Common myeloid progenitor, CD34-positive (primary cell): ENCODE results near the gene RSBN1.
A peak's percentile ranks its signal among the peaks of the same experiment; 100 is the strongest.

Experiments used
- CTCF ChIA-PET: fragments of 350-600 bp; sonication (Branson Sonifier 250); formaldehyde crosslinking; loops from one replicate; lab custom pipeline; 2021; ENCODE audit warnings: antibody characterized with exemption; lab: Charles Lee
- POLR2A ChIA-PET: fragments of 350-600 bp; sonication (Branson Sonifier 250); formaldehyde crosslinking; loops from one replicate; lab custom pipeline; 2021; ENCODE audit warnings: antibody characterized with exemption; lab: Charles Lee
- DNase-seq, 3 donors: peaks; one replicate each; pipeline versions ENCODE4 v3.0.0 to v3.0.0-alpha.2; 2013
- H3K27ac ChIP-seq, 2 experiments: 1 replicate in 1 of 2; 2 replicates in 1 of 2; pipeline ENCODE4 v1.7.0; 2013; ENCODE audit warnings: inconsistent platforms in 2 of 2, low read length in 2 of 2, mild to moderate bottlenecking in 2 of 2, low read depth in 1 of 2, moderate library complexity in 1 of 2; ENCODE audit not compliant: severe bottlenecking in 2 of 2, insufficient read depth in 1 of 2, poor library complexity in 1 of 2
- H3K27me3 ChIP-seq, 5 experiments: replicated peaks in 2 of 5; 1 replicate in 3 of 5; 2 replicates in 2 of 5; pipeline versions ENCODE4 v1.6.1 to v1.7.0; 2013; ENCODE audit warnings: low read length in 4 of 5, mild to moderate bottlenecking in 2 of 5, moderate library complexity in 2 of 5, inconsistent platforms in 1 of 5; ENCODE audit not compliant: insufficient read depth in 5 of 5, control insufficient read depth in 4 of 5
- H3K36me3 ChIP-seq, 4 experiments: 1 replicate in 2 of 4; 2 replicates in 2 of 4; pipeline versions ENCODE4 v1.6.1 to v1.7.0; 2013; ENCODE audit warnings: low read length in 3 of 4, control low read depth in 1 of 4, mild to moderate bottlenecking in 1 of 4; ENCODE audit not compliant: control insufficient read depth in 4 of 4, insufficient read depth in 4 of 4
- H3K4me1 ChIP-seq, 4 experiments: 1 replicate in 3 of 4; 2 replicates in 1 of 4; pipeline versions ENCODE4 v1.6.1 to v1.7.1; 2013; ENCODE audit warnings: low read length in 3 of 4, mild to moderate bottlenecking in 3 of 4, control low read depth in 1 of 4, inconsistent platforms in 1 of 4, moderate library complexity in 1 of 4; ENCODE audit not compliant: control insufficient read depth in 4 of 4, insufficient read depth in 4 of 4; ENCODE audit errors: control extremely low read depth in 1 of 4
- H3K4me3 ChIP-seq, 7 experiments: 1 replicate in 4 of 7; 2 replicates in 3 of 7; pipeline versions ENCODE4 v1.5.1 to v1.7.0; 2013; ENCODE audit warnings: mild to moderate bottlenecking in 7 of 7, low read length in 6 of 7, moderate library complexity in 6 of 7, inconsistent platforms in 2 of 7, low read depth in 2 of 7, control low read depth in 1 of 7; ENCODE audit not compliant: insufficient read depth in 4 of 7, control insufficient read depth in 1 of 7; ENCODE audit errors: extremely low read depth in 1 of 7
- H3K9me3 ChIP-seq, 5 experiments: 1 replicate in 4 of 5; 2 replicates in 1 of 5; pipeline versions ENCODE4 v1.6.1 to v1.7.1; 2013; ENCODE audit warnings: low read length in 4 of 5, mild to moderate bottlenecking in 2 of 5, inconsistent platforms in 1 of 5, low read depth in 1 of 5, moderate library complexity in 1 of 5; ENCODE audit not compliant: control insufficient read depth in 4 of 5, insufficient read depth in 2 of 5; ENCODE audit errors: control extremely low read depth in 1 of 5
- WGBS: methylation state at CpG from one replicate; pipeline ENCODE4 v1.1.5; 2013; ENCODE audit not compliant: insufficient coverage; 5-methylcytosine and 5-hydroxymethylcytosine counted together

Gene RSBN1

GRCh38 chr1:113786069-113786468, 26.2 kb downstream of the RSBN1 start:
- H3K27me3 ChIP-seq: no peaks in the 10 kb centered on the region
- WGBS: no CpG with 5 or more reads among the region's 1 CpG
- CTCF ChIA-PET: interaction anchor here (0.7 to 3.1 kb wide), 6 partner anchors 9 to 176 kb away, joined by 3 to 16 read pairs (median 6); partner anchors contain the start of gene PHTF1
- POLR2A ChIA-PET: no interaction called here
- no peak for DNase-seq
- peaks cover 22 to 47% (median 41%) of the 10 kb centered on the region in 4 experiments for H3K4me1 ChIP-seq
- H3K9me3 ChIP-seq: no peaks in the 10 kb centered on the region
- H3K27ac ChIP-seq: peak overlapping the region in 1 of 2 experiments; percentile 23
- H3K4me3 ChIP-seq: no peak overlapping the region
- peaks cover 3 to 10% (median 6%) of the 10 kb centered on the region in 4 experiments for H3K36me3 ChIP-seq

- H3K36me3 ChIP-seq: peaks cover under 1 to 4% (median 2%) of the 10 kb centered on the region in 4 experiments
- ChIA-PET CTCF (interaction anchor here (0.6 to 3.1 kb wide), 5 partner anchors 12 to 27 kb away, joined by 3 to 16 read pairs (median 5); no protein-coding TSS in a partner anchor), POLR2A (interaction anchor here (1.1 to 1.7 kb wide), 2 partner anchors 24 to 27 kb away, joined by 5 read pairs; no protein-coding TSS in a partner anchor)
- H3K4me3 ChIP-seq: peak overlapping the region in 2 of 7 experiments; percentile 55 to 66
- DNase-seq: peak in 2 of 3 donors; percentile 66 to 78
- no peaks in the 10 kb centered on the region for H3K27me3 ChIP-seq
- WGBS: 90% methylated on average over 3 of the region's 5 CpGs
- peak overlapping the region in 1 of 2 experiments; percentile 45 for H3K27ac ChIP-seq
- H3K9me3 ChIP-seq: no peaks in the 10 kb centered on the region
- H3K4me1 ChIP-seq: peaks cover 34 to 64% (median 54%) of the 10 kb centered on the region in 4 experiments
Observed at GRCh38 chr1:113784104-113784779, 28.0 kb downstream of the RSBN1 start.

- WGBS: 0% methylated on average over 3 of the region's 4 CpGs
- Histone ChIP-seq H3K36me3 (no peaks in the 10 kb centered on the region), H3K27ac (peak overlapping the region in 1 of 2 experiments; percentile 45), H3K4me3 (peak overlapping the region in 5 of 7 experiments; percentile 19 to 66 (median 41)), H3K9me3 (no peaks in the 10 kb centered on the region), H3K4me1 (peaks cover 34 to 64% (median 51%) of the 10 kb centered on the region in 4 experiments), H3K27me3 (no peaks in the 10 kb centered on the region)
- ChIA-PET POLR2A (interaction anchor here (0.6 to 1.7 kb wide), 4 partner anchors 13 to 969 kb away, joined by 3 to 5 read pairs (median 4); no protein-coding TSS in a partner anchor), CTCF (interaction anchor here (0.7 to 3.1 kb wide), 5 partner anchors 9 to 28 kb away, joined by 3 to 16 read pairs (median 5); no protein-coding TSS in a partner anchor)
- peak; percentile 67 to 94 (median 88) for DNase-seq
Observed at GRCh38 chr1:113783254-113784103, 28.8 kb downstream of the RSBN1 start.

- CTCF ChIA-PET: interaction anchor here (1.4 to 1.8 kb wide), 2 partner anchors 20 to 22 kb away, joined by 3 to 5 read pairs; no protein-coding TSS in a partner anchor
- Histone ChIP-seq H3K4me1 (peaks cover 34 to 64% (median 51%) of the 10 kb centered on the region in 4 experiments), H3K36me3 (no peaks in the 10 kb centered on the region), H3K27me3 (no peaks in the 10 kb centered on the region), H3K27ac (peak overlapping the region in 1 of 2 experiments; percentile 45), H3K4me3 (no peak overlapping the region), H3K9me3 (no peaks in the 10 kb centered on the region)
- POLR2A ChIA-PET: no interaction called here
- DNase-seq: no peak
- 33% methylated on average over 1 of the region's 2 CpGs for WGBS
Observed at GRCh38 chr1:113782406-113782805, 29.9 kb downstream of the RSBN1 start.

DNA sequence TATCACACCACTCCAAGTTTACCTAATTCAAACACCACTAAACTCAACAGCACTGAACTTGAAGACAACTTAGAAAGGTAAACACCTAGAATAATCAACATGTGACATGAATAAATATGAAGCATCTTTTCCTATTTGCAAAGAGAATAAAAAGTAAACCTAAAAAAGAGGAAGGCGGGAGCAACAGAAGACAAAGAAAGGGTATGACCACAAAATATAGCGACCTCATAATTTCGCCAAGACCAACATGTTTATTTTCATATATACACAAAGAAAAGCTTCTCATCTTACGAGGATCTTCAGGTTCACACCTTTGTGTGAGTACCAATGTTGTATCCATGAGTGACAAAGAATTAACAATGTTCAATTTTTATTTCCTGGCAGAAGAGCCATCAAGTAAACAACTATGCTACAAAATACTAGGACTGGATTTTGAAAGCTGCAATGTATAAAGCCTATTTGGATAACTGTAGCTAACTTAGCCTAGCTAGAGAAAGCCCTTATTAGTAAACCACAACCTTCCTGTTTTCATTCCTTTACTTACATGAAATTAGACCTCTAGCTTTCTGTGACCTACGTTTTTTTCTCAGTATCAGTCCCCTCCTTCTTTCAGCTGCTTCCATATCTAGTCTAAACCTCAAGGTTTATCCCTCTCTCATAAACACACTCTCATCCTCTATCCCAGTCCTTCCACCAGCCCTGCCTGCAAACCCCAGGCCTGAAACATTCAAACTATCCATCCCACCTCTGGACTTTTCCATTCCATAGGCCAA, 31.7 kb downstream of the RSBN1 start:
- no peaks in the 10 kb centered on the region for H3K27me3 ChIP-seq
- DNase-seq: peak in 2 of 3 donors; percentile 54 to 64
- CTCF ChIA-PET: interaction anchor here (0.9 to 1.1 kb wide), 4 partner anchors 10 to 23 kb away, joined by 3 to 4 read pairs (median 4); no protein-coding TSS in a partner anchor
- no peaks in the 10 kb centered on the region for H3K9me3 ChIP-seq
- whole genome bisulfite sequencing: 0% methylated on average over 1 of the region's 5 CpGs
- peak overlapping the region; percentile 34 to 77 for H3K27ac ChIP-seq
- H3K4me1 ChIP-seq: peaks cover 38 to 65% (median 50%) of the 10 kb centered on the region in 4 experiments
- H3K36me3 ChIP-seq: peaks cover 5 to 12% (median 9%) of the 10 kb centered on the region in 4 experiments
- POLR2A ChIA-PET: interaction anchor here (0.8 kb wide), 1 partner anchor 21 kb away, joined by 3 read pairs; no protein-coding TSS in a partner anchor
- peak overlapping the region in 5 of 7 experiments; percentile 1 to 64 (median 30) for H3K4me3 ChIP-seq

DNA sequence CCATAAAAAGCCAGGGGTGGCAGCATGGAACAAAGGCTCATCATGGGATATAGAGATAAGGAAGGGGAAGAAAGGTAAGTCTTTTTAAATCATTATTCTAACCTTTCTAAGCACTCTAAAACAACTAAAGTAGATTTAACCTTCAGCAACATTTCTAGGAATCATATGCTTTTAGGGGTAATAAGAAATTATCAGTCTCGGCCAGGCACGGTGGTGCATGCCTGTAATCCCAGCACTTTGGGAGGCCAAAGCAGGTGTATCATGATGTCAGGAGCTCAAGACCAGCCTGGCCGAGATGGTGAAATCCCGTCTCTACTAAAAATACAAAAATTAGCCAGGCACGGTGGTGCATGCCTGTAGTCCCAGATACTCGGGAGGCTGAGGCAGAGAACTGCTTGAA, 32.7 kb downstream of the RSBN1 start:
- CTCF ChIA-PET: interaction anchor here (1.9 kb wide), 1 partner anchor 17 kb away, joined by 3 read pairs; no protein-coding TSS in a partner anchor
- no peaks in the 10 kb centered on the region for H3K27me3 ChIP-seq
- H3K4me3 ChIP-seq: peak overlapping the region in 1 of 7 experiments; percentile 18
- no peak overlapping the region for H3K27ac ChIP-seq
- POLR2A ChIA-PET: no interaction called here
- no peaks in the 10 kb centered on the region for H3K9me3 ChIP-seq
- 100% methylated on average over 6 of the region's 6 CpGs for WGBS
- peaks cover 5 to 16% (median 9%) of the 10 kb centered on the region in 4 experiments for H3K36me3 ChIP-seq
- H3K4me1 ChIP-seq: peaks cover 37 to 56% (median 49%) of the 10 kb centered on the region in 4 experiments
- DNase-seq: no peak
